Liver (tissue), 3 donors: ENCODE results near the gene RPS26.

Experiments used
- EGR1 ChIP-seq, 2 donors: IDR thresholded peaks; 2 replicates each; pipeline ENCODE4 v1.6.1; 2016 to 2018; ENCODE audit warnings: antibody characterized with exemption in 2 of 2, low read depth in 2 of 2
- NR2F2 ChIP-seq: IDR thresholded peaks from 2 replicates; pipeline ENCODE4 v1.6.1; 2016; ENCODE audit warnings: antibody characterized with exemption
- SP1 ChIP-seq: IDR thresholded peaks from 2 replicates; pipeline ENCODE4 v1.6.1; 2018; ENCODE audit warnings: antibody characterized with exemption, mild to moderate bottlenecking
- TAF1 ChIP-seq: conservative IDR thresholded peaks from 2 replicates; pipeline ENCODE4 v1.6.1; 2016; ENCODE audit warnings: antibody characterized with exemption, mild to moderate bottlenecking
- TF ChIP-seq, protein P1 (sequence below): IDR thresholded peaks from 2 replicates; pipeline ENCODE4 v1.6.1; 2016; ENCODE audit warnings: antibody characterized with exemption
- TF ChIP-seq, protein P2 (sequence below): fragments of 150-350 bp; IDR thresholded peaks from 2 replicates; pipeline ENCODE4 v1.5.1; 2017; ENCODE audit warnings: improper control_type of control experiment, low read depth, low read length; ENCODE audit not compliant: missing input control
- TF ChIP-seq, protein P3 (sequence below): IDR thresholded peaks from 2 replicates; pipeline ENCODE4 v1.6.1; 2016; ENCODE audit warnings: antibody characterized with exemption, mild to moderate bottlenecking
- donor health status: healthy.
- donor health status: healthy.

DNA sequence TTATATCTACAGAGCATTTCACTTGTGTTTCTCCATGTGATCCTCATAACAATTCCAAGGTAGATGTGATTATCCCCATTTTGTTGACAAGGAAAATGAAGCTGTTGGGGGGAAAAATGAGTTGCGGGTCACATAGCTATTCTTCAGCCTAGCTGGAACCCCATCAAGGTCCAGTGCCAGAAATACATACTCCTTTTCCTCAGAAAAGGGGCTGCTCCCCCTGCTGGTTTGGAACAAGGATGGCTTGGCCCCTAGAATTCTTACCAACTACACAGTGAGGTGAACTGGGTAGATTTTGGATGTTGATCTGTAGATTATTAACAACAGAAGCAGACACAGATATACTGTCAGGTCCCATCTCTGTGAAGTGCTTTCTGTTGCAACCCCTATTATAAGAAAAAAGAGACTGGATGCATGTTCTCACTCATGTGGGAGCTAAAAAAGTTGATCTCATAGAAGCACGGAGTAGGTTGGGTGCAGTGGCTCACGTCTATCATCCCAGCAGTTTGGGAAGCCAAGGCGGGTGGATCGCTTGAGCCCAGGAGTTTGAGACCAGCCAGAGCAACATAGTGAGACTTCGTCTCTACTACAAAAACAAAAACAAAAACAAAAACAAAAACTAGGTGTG lies 11.9 kb upstream of the RPS26 start:
- TF ChIP-seq, protein P1, sequence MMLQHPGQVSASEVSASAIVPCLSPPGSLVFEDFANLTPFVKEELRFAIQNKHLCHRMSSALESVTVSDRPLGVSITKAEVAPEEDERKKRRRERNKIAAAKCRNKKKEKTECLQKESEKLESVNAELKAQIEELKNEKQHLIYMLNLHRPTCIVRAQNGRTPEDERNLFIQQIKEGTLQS = no peak
- TF ChIP-seq, protein P2, sequence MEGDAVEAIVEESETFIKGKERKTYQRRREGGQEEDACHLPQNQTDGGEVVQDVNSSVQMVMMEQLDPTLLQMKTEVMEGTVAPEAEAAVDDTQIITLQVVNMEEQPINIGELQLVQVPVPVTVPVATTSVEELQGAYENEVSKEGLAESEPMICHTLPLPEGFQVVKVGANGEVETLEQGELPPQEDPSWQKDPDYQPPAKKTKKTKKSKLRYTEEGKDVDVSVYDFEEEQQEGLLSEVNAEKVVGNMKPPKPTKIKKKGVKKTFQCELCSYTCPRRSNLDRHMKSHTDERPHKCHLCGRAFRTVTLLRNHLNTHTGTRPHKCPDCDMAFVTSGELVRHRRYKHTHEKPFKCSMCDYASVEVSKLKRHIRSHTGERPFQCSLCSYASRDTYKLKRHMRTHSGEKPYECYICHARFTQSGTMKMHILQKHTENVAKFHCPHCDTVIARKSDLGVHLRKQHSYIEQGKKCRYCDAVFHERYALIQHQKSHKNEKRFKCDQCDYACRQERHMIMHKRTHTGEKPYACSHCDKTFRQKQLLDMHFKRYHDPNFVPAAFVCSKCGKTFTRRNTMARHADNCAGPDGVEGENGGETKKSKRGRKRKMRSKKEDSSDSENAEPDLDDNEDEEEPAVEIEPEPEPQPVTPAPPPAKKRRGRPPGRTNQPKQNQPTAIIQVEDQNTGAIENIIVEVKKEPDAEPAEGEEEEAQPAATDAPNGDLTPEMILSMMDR = peak; percentile 77
- TF ChIP-seq, protein P3, sequence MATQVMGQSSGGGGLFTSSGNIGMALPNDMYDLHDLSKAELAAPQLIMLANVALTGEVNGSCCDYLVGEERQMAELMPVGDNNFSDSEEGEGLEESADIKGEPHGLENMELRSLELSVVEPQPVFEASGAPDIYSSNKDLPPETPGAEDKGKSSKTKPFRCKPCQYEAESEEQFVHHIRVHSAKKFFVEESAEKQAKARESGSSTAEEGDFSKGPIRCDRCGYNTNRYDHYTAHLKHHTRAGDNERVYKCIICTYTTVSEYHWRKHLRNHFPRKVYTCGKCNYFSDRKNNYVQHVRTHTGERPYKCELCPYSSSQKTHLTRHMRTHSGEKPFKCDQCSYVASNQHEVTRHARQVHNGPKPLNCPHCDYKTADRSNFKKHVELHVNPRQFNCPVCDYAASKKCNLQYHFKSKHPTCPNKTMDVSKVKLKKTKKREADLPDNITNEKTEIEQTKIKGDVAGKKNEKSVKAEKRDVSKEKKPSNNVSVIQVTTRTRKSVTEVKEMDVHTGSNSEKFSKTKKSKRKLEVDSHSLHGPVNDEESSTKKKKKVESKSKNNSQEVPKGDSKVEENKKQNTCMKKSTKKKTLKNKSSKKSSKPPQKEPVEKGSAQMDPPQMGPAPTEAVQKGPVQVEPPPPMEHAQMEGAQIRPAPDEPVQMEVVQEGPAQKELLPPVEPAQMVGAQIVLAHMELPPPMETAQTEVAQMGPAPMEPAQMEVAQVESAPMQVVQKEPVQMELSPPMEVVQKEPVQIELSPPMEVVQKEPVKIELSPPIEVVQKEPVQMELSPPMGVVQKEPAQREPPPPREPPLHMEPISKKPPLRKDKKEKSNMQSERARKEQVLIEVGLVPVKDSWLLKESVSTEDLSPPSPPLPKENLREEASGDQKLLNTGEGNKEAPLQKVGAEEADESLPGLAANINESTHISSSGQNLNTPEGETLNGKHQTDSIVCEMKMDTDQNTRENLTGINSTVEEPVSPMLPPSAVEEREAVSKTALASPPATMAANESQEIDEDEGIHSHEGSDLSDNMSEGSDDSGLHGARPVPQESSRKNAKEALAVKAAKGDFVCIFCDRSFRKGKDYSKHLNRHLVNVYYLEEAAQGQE = no peak
- no peak for TF ChIP-seq TAF1
- TF ChIP-seq NR2F2 = no peak
- TF ChIP-seq EGR1 (IDR thresholded peaks at IDR 0.05; ENCODE audit: low read depth in 2 of 2) = no peak
- TF ChIP-seq SP1 = peak; percentile 19
